Measurements from ENCODE around the gene RAP1GAP2.

DNA sequence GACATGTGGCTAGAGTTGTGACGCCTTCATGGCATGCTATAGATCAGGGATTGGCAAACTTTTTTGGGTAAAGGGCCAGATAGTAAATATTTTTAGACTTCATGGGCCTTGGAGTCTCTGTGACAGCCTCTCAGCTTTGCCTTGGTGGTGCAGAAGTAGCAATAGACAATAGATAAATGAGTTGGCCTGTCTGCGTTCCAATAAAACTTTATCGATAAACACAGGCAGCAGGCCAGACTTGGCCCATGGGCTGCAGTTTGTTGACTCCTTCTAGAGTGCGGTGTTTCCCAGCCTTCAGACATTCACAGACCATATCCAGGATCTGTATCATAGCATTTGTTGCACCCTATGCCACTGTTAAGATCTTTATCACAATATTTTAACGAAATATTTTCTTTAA lies 190.7 kb downstream of the RAP1GAP2 start:
- TF ChIP-seq, protein P1, sequence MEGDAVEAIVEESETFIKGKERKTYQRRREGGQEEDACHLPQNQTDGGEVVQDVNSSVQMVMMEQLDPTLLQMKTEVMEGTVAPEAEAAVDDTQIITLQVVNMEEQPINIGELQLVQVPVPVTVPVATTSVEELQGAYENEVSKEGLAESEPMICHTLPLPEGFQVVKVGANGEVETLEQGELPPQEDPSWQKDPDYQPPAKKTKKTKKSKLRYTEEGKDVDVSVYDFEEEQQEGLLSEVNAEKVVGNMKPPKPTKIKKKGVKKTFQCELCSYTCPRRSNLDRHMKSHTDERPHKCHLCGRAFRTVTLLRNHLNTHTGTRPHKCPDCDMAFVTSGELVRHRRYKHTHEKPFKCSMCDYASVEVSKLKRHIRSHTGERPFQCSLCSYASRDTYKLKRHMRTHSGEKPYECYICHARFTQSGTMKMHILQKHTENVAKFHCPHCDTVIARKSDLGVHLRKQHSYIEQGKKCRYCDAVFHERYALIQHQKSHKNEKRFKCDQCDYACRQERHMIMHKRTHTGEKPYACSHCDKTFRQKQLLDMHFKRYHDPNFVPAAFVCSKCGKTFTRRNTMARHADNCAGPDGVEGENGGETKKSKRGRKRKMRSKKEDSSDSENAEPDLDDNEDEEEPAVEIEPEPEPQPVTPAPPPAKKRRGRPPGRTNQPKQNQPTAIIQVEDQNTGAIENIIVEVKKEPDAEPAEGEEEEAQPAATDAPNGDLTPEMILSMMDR (IDR thresholded peaks at IDR 0.05 in 4 of 5, conservative IDR thresholded peaks at IDR 0.05 in 1 of 5): no peak
- no peak for TF ChIP-seq POLR2A (IDR thresholded peaks at IDR 0.05)

Measured in gastrocnemius medialis (tissue), 4 donors.